Left ventricle myocardium superior (tissue), 1 donor: ENCODE results near the gene MRPL52. TPM values are rescaled to one million over a fixed set of nuclear protein-coding genes. Genes with fewer than 3 reads are reported as not detected.

Source experiments
- ATAC-seq: fragments of 200-7000 bp; cut with Tn5 transposase; one replicate; pipeline ENCODE4 v1.9.1; 2020; ENCODE audit warnings: mild to moderate bottlenecking, moderate library complexity
- DNase-seq: peaks from one replicate; pipeline ENCODE4 v3.0.0-alpha.2; 2020
- intact Hi-C: fragments of 100-400 bp; cut with micrococcal nuclease; formaldehyde crosslinking; loops from one replicate; pipeline ENCODE4 v1.11.0; 2022
- total RNA-seq: library from RNA; stranded (reverse); fragmentation: NEBNext Ultra II Directional; extraction: Animal tissue kit (Norgen Biotek cat#: 25700); gene quantifications from one replicate; pipeline ENCODE4 v1.2.1, GENCODE V29; 2021
- donor health status: DM: no; HTN: yes; CAD: no; lungs with severe emphysema.

The MRPL52 gene
- total RNA-seq, 1 donor from 2014 or later: 113 TPM

DNA sequence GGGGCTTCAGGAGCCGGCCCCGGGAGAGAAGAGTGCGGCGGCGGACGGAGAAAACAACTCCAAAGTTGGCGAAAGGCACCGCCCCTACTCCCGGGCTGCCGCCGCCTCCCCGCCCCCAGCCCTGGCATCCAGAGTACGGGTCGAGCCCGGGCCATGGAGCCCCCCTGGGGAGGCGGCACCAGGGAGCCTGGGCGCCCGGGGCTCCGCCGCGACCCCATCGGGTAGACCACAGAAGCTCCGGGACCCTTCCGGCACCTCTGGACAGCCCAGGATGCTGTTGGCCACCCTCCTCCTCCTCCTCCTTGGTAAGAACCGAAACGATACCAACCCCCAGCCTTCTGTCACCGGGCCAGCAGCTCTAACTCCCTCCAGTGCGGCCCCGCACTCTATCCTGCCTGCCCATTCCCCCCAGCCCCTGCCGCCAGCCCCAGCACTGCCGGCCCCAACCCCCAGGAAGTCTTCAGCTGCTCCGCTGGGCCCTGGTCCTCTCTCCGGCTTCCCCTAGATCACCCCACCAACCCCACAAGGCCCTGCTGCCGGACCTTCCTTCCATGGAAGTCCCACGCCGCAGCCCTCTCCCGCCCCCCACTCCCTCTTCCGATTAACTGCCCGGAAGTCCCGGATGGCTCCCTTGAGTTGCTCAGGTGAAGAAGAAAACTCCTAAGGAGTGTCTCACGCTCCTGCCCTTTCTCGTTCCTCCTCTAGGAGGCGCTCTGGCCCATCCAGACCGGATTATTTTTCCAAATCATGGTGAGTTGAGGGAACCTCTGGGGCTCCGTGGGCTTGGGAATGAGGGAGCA is 42.5 kb downstream of the MRPL52 start:
- peak; percentile 80 for DNase-seq
- intact Hi-C loops: no loop called here
- peak; percentile 58 for ATAC-seq

DNA sequence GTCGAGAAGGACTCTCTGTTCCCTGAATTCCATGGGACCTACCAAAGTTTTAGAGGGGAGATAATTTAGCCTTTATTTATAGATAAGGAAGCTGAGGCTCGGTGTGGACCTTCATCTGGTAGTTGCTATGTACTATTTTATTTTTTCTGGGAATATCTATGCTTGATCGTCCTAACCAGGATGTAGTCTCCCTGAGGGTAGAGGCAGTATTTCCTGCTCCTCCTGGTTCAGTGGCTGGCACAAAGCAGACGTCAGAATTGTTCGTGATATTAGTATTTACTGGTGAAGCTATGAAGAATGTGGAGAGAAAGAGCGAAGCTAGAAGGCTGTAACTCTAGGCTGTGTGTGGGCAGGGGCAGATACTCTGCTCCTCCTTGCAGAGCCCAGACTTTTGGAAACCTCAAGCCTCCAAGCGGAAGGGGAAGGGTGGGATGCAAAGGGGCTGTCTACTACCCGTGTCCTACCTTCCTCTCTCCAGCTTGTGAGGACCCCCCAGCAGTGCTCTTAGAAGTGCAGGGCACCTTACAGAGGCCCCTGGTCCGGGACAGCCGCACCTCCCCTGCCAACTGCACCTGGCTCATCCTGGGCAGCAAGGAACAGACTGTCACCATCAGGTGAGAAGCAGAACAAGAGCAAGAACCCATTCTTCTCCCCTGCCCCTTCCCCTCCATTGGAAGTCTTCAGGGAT is 43.3 kb downstream of the MRPL52 start:
- ATAC-seq (no peak), DNase-seq (no peak)
- intact Hi-C loops: no loop called here

DNA sequence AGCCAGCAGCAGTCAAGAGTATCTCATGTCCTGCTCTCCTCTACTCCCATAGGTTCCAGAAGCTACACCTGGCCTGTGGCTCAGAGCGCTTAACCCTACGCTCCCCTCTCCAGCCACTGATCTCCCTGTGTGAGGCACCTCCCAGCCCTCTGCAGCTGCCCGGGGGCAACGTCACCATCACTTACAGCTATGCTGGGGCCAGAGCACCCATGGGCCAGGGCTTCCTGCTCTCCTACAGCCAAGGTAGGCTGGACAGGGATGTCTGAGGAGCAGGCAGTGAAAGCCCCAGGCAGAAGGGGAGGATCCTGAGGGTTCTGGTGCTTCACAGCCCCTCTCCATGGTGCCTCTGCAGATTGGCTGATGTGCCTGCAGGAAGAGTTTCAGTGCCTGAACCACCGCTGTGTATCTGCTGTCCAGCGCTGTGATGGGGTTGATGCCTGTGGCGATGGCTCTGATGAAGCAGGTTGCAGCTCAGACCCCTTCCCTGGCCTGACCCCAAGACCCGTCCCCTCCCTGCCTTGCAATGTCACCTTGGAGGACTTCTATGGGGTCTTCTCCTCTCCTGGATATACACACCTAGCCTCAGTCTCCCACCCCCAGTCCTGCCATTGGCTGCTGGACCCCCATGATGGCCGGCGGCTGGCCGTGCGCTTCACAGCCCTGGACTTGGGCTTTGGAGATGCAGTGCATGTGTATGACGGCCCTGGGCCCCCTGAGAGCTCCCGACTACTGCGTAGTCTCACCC is 45.5 kb downstream of the MRPL52 start:
- DNase-seq (no peak), ATAC-seq (no peak)
- intact Hi-C loops: no loop called here

DNA sequence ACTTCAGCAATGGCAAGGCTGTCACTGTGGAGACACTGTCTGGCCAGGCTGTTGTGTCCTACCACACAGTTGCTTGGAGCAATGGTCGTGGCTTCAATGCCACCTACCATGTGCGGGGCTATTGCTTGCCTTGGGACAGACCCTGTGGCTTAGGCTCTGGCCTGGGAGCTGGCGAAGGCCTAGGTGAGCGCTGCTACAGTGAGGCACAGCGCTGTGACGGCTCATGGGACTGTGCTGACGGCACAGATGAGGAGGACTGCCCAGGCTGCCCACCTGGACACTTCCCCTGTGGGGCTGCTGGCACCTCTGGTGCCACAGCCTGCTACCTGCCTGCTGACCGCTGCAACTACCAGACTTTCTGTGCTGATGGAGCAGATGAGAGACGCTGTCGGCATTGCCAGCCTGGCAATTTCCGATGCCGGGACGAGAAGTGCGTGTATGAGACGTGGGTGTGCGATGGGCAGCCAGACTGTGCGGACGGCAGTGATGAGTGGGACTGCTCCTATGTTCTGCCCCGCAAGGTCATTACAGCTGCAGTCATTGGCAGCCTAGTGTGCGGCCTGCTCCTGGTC is 46.1 kb downstream of the MRPL52 start:
- ATAC-seq (no peak), DNase-seq (no peak)
- intact Hi-C loops: no loop called here

DNA sequence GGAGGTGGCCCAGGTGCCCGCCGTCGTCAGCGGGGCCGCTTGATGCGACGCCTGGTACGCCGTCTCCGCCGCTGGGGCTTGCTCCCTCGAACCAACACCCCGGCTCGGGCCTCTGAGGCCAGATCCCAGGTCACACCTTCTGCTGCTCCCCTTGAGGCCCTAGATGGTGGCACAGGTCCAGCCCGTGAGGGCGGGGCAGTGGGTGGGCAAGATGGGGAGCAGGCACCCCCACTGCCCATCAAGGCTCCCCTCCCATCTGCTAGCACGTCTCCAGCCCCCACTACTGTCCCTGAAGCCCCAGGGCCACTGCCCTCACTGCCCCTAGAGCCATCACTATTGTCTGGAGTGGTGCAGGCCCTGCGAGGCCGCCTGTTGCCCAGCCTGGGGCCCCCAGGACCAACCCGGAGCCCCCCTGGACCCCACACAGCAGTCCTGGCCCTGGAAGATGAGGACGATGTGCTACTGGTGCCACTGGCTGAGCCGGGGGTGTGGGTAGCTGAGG is 47.4 kb downstream of the MRPL52 start:
- ATAC-seq: no peak
- no peak for DNase-seq
- intact Hi-C loops: no loop called here

DNA sequence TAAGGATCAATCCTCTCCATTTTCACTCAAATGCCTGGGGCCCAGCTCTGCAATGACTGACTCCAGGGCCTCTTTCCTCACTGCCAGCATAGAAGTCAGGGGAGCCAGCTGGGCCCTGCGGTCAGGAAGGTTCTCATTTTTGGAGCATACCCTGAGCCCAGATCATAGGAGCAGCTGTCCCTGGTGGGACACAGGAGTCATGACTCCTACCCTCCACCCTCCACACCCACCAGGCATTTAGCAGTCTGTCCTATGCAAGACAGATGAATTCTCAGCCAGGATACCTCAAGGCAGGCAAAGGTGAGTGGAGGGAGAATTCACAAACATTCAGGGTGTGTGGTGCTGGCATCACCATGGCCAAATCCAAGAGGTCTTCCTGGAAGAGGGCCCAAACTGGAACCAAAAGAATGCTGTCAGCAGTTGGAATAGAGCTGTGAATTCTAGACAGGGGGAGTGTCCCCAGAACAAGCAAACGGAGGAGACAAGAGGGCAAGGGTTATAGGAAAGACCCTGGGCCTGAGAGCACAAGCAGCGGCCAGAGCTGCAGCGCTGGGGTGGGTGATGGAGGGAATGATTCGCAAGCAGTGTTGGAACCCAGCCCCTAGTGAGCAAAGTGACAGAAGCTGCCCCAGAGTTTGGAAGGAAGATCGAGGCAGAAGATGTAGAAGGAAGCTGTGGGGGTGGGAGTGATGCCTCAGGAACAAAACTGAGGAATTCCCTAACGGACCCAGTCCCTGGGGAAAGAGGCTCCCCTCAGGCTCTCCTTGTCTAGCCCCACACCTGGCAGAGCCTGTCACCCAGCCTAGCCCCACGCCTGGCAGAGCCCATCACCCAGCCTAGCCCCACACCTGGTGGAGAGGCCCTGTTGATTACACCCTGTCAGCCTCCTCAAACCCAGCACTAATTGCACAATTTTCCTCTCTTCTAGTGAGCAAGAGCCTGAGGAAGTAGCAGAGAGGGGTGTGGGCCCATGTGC is 48.9 kb downstream of the MRPL52 start:
- ATAC-seq (no peak), DNase-seq (no peak)
- intact Hi-C loops: no loop called here

DNA sequence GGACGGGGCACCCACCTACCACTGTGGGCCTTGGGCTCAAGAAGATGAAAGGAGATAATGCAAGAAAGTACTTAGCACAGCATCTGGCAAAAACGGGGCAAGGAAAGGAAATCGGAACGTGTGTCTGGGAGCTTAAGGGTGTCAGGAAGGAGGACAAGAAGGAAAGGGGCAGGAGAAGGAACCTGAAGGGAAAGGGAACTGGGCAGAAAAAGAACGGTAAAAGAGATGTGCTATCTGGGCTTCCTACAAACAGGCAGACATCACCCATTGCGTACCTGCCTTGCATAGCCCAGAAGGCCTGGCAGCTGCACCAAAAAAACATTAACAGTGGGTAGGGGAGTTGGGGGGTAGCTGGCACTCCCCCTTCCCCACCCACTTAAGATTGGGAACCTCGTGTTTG is 52.4 kb downstream of the MRPL52 start:
- intact Hi-C loops: no loop called here
- no peak for ATAC-seq
- no peak for DNase-seq

DNA sequence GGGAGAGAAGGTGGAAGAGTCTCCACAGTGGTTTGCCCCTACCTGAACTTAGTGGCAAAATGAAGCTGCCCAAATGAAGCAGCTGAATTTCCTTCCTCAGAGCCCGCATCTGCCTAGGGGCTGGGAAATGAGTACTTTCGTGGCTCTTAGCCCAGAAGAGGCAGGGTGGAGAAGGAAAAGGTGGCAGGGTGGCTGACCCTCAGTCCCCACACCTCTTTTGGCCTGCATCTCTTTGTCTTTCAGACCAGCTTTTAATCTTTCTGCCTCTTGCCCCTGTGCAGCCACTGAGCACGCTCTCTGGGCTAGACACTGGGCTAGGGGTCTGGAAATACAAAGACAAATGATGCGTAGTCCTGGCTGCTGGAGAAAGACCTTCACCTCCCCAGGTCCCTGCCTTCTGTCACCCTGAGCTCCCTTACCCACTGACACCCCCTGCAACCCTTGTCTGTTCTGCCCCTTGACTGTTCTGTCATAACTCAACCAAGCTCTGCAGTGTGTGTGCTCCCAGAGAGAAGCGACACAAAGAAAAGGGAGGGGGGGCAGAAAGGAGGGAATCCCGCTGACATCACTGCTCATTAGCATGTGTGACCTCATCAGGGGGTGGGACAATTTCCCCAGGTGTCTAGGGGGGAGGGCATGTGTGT is 53.0 kb downstream of the MRPL52 start:
- DNase-seq (no peak), ATAC-seq (no peak)
- intact Hi-C loops: no loop called here

DNA sequence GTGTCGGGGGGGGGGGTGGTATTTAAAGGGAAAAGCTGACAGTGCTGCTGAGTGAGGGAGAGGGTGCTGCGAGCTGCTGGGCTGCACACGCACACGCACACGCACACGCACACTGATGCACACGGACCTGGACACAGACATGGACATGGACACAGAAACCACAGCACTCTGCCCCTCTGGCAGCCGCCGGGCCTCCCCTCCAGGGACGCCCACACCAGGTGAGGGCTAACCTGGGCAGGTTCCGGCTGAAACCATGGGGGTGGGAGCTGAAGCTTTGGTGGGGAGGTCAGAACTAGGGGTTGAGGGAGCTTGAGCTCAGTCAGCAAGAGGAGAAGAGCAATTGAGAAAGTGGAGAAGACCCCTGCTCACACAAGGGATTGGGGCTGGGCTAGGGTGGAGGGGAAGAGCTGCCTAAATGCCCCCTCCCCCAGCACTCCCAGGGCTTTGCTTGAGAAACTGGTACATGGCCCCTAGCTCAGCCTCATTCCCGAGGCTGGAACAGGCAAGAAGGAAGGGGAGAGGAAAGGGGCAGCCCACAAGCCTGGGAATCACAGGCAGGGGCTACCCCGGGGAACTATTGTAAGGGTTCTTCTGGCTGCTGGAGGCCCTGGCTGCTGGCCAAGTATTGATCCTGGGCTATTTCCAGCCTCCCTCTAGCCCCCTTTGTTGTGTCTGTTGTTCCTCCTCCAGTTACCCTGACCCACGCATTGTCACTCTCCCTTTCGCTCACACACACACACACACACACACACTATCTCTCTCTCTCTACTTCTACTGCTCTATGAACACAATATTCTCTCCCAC is 53.7 kb downstream of the MRPL52 start, which contains the start of gene REM2:
TSS of gene REM2 (plus strand) at position 50 of the 804 bp plus-strand sequence. CDS start at position 116, 66 bp downstream.
- intact Hi-C loops: no loop called here
- ATAC-seq: no peak

DNA sequence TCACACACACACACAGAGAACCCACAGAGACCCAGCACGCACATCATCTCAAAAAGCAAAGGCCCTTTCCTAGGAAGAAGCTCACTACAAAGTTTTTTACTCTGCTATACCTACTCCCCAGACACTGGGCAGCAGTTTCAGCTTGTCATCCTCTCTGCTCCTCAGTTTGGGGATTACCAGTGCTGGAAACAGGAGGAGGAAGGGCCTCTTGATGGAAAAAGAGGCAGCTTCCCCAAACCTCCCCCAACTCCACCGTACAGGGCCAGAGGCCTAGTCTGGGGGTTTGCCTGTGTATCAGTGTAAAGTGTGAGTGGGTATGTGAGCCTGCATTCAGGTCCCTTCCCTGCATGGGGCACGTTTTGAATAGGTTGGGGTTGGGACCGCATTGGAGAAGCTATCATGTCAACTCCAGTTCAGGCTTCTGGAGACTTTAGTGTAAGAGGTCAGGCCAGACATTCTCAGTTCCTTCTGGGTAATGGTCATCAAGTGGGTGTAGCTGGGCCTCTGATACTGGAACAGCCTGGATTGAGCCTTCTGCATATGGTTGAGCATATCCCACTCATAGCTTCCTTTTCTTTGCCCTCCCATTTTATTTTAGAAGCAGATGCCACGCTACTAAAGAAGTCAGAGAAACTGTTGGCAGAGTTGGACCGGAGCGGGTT is 54.5 kb downstream of the MRPL52 start:
- intact Hi-C loops: no loop called here
- DNase-seq: no peak
- ATAC-seq: no peak

More for the DNA sequence above, 53.7 kb downstream of the MRPL52 start, which contains the start of gene REM2:
- DNase-seq: no peak

Other genes with a start within 250 kb of the MRPL52 start
- gene DAD1, start 240.7 kb upstream of the MRPL52 start, total RNA-seq: 149 TPM
- gene ABHD4, start 231.6 kb upstream of the MRPL52 start, total RNA-seq: 24.5 TPM
- gene OR6J1, start 185.5 kb upstream of the MRPL52 start, total RNA-seq: not detected
- 184 TPM for gene OXA1L, start 63.2 kb upstream of the MRPL52 start, total RNA-seq
- gene SLC7A7, start 14.5 kb upstream of the MRPL52 start, total RNA-seq: 4.7 TPM
- 19.9 TPM for gene MMP14, start 6.7 kb downstream of the MRPL52 start, total RNA-seq
- gene LRP10, start 41.9 kb downstream of the MRPL52 start, total RNA-seq: 61.9 TPM
- gene REM2, start 53.3 kb downstream of the MRPL52 start, total RNA-seq: not detected
- gene RBM23, start 89.3 kb downstream of the MRPL52 start, total RNA-seq: 52.5 TPM
- gene PRMT5, start 99.5 kb downstream of the MRPL52 start, total RNA-seq: 56.6 TPM
- gene HAUS4, start 127.2 kb downstream of the MRPL52 start, total RNA-seq: 19.4 TPM
- gene AJUBA, start 152.7 kb downstream of the MRPL52 start, total RNA-seq: 12.4 TPM
- gene C14orf93, start 180.3 kb downstream of the MRPL52 start, total RNA-seq: 6.2 TPM
- 111 TPM for gene PSMB5, start 205.0 kb downstream of the MRPL52 start, total RNA-seq
- gene PSMB11, start 212.3 kb downstream of the MRPL52 start, total RNA-seq: not detected
- 2.0 TPM for gene CDH24, start 227.6 kb downstream of the MRPL52 start, total RNA-seq